PC-3 (cell line): ENCODE results near the gene UPF1.

ENCODE experiments used
- CTCF ChIP-seq: fragments of 300-600 bp; sonication (generic); conservative IDR thresholded peaks from 2 replicates; pipeline ENCODE4 v1.5.1; 2017; ENCODE audit warnings: antibody characterized with exemption, low read depth, mild to moderate bottlenecking, low read length
- EZH2 ChIP-seq: fragments of 300-600 bp; sonication (generic); IDR thresholded peaks from one replicate; pipeline ENCODE4 v1.6.1; 2017; ENCODE audit warnings: antibody characterized with exemption, mild to moderate bottlenecking, low read length; ENCODE audit not compliant: unreplicated experiment
- EZH2phosphoT487 ChIP-seq: fragments of 300-600 bp; sonication (generic); IDR thresholded peaks from 2 replicates; pipeline ENCODE4 v1.6.1; 2018; ENCODE audit warnings: mild to moderate bottlenecking, antibody characterized with exemption, low read length, borderline replicate concordance

- no peak for TF ChIP-seq CTCF
- TF ChIP-seq EZH2phosphoT487, result no peak
- TF ChIP-seq EZH2, result no peak
Measured at GRCh38 chr19:18897094-18898029, 65.6 kb downstream of the UPF1 start.
